GM21390 (cell line): ENCODE data around the gene PRKAG1.
"Not testable (repeated sequence)": the region's sequence is repeated elsewhere in the genome, so short reads cannot be mapped to it uniquely, and the experiment has no call there.

Experiments used
- ATAC-seq: cut with Tn5 transposase; IDR thresholded peaks from one replicate; pipeline ENCODE4 v1.9.1; 2021; ENCODE audit not compliant: unreplicated experiment

The PRKAG1 gene

DNA sequence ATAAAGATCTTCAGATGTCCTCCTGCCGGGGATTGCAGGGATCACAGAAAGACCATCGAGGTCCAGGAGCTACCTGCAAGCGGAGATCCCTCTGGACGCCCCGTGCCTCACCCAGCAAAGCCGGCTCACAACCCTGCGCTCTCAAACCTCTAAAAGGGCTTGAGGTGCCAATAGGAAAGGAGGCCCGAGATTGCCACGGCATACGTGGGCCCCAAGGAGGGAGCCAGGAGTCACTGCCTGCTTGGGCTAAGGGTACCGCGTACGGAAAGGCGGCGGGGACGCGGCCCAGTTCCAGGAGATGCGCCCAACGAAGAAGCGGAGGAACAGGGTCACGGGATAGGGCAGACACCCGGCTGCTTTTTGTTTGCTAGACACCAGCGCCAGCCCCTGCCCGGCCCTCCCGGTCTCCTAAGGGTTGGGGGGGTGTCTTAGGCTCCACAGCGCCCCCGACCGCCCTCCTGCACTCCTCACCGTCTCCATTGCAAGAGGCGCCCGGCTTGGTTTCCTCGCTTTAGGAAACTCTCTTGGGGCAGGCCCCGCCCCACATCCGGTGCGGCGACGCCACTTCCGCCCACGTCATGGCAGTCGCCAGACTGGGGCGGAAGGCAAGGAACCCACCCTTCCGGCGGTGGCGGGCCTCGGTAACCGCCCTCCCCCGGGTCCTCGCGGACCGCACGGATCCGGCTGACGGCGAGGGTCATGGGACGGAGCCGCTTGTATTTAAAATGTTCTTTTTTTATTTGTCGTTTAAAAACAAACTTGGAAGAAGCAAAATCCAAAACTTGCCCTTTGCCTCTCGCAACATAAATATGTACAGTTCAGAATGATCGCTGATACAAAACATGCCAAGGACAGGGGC lies at the start of gene PRKAG1:
Gene PRKAG1, minus strand, starts transcription at position 516 of the 859 bp plus-strand sequence. Its CDS starts 36 bp downstream, at position 480.
- ATAC-seq = peak; percentile 90

- ATAC-seq = no peak
Observed at GRCh38 chr12:49066120-49066519, 47.5 kb upstream of the PRKAG1 start.

GRCh38 chr12:49064767-49065152 lies 46.2 kb upstream of the PRKAG1 start:
- ATAC-seq = no peak

DNA sequence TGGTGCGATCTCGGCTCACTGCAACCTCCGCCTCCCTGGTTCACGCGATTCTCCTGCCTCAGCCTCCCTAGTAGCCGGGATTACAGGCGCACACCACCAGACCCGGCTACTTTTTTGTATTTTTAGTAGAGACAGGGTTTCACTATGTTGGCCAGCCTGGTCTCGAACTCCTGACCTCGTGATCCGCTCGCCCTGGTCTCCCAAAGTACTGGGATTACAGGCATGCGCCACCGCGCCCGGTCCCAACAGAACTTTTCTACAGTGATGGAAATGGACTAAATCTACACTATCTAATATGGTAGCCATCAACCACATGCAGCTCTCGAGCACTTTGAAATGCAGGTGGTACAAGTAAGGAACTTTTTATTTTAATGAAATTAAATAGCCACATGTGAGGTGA lies 43.3 kb upstream of the PRKAG1 start:
- ATAC-seq = not testable (repeated sequence)

GRCh38 chr12:49061157-49061650 lies 42.6 kb upstream of the PRKAG1 start:
- ATAC-seq = no peak

DNA sequence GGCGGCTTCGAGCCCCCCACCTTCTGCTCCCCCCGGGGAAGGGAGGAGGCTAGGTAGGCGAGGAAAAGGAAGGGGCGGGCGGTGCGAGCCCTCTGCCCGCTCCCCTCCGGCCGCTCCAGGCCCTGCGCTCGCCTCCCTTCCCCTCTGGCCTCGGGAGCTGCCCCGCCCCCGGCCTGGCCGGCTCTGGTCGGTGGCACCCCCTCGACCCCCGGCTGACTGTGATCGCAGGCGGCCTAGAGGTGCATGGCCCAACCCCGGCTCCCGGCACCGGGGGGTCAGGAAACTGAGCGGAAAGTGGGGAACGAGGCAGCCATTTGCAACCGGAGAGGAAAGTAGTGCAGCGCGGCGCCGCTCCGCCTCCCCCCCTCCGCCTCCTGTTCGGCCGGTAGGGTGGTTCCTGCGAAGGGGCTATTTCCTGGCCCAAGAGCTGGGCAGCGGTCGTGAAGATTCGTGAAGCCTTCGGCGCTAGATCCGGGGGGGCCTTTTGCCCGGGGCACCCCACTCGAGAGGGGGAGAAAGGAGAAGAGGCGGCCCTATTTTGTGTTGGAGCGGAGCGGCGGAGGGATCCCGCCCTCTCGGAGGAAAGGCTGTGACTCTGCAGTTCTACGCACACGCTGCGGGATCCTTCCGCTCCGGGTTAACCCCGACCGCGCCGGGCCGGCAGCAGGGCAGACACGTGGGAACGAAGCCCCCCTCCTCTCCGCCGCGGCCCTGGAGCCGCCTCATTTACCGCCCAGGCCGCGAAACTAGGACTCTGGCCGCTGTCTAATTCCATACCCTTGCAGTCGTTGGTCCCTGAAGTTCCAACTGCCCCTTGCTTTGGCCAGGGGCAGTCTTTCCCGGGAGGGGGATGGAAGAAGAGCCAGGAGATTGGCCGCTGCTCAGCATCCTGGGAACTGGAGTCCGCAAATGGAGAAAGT lies 41.9 kb upstream of the PRKAG1 start, which contains the start of gene KMT2D:
Gene KMT2D, minus strand, starts transcription at position 558 of the 920 bp plus-strand sequence. CDS start 5,470 bp downstream, outside the sequence.
- ATAC-seq = peak; percentile 50

- peak; percentile 9 for ATAC-seq
Observed at GRCh38 chr12:49059299-49060171, 41.0 kb upstream of the PRKAG1 start.

GRCh38 chr12:49059045-49059298 lies 40.4 kb upstream of the PRKAG1 start:
- ATAC-seq = no peak

- no peak for ATAC-seq
Observed at GRCh38 chr12:49058366-49059044, 39.9 kb upstream of the PRKAG1 start.

DNA sequence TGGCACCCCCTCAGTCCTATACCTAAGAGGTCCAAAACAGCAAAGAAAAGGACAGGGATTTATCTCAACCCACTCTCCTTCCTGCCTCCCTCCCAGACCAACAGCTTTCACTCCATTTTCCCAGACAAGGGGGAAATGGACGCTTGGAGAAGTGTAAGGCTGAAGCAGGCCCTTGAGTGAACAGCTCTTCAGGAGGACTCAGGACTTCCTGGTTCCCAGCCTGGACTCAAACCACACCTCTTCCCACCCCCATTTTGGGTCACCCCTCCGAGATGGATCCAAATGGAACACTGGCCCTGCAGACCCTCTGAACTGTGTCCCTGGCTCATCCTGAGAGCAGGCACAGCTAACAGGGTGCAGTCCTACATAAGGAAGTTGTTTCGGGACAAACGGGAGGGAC lies 39.3 kb upstream of the PRKAG1 start:
- no peak for ATAC-seq

DNA sequence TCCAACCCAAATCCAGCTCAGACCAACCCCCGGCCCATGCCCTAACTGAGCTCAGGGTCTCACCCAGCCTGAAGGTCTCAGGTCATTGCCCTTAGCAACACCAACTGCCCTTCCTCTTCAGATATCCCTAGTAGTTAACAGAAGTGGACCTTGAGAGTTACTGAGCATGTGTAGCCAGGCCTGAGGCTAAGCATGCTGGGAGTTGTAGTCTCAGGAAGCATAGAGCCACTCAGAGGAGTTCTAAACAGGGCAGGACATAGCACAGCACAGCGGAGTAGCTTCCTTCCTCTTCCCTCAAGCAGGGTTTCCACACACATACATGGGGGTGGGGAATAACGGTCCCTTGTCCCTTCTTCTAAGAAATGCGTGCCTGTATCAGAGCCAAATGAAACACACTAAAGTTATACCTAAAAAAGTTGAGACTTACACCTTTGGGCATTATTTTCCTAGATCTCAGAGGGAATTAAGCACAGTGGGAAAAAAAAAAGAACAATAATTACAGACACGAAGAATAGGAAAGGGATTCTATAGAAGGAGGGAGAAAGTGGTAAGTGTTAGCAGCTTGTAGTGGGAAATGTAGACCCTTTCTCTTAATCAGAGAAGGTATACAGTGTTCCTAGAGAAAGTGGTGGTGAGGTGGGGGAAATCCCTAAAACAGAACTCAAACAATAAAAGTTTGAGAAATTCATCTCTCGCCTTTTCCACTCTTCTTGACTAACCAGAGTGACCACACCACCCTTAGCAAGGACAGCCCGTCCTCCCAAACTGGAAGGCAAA lies 37.6 kb upstream of the PRKAG1 start:
- ATAC-seq = peak; percentile 69

DNA sequence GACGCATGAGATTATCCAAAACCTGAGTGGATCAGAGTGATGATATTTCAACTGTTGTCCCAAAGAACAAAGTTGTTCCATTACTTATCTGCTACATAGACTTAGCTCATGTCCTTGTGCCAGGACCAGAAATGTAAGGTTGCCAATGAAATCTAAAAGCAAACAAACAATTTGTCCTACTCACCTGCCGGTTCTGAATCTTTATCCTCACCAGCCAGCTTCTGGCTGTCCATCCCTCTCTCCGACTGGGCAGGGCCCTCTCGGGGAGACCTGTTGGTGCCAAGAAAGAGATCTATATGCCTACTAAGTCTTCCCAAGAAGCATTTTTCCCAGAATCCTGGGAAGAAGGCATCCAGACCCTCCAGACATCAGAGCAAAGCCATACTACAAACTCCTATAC lies 36.5 kb upstream of the PRKAG1 start:
- no peak for ATAC-seq

DNA sequence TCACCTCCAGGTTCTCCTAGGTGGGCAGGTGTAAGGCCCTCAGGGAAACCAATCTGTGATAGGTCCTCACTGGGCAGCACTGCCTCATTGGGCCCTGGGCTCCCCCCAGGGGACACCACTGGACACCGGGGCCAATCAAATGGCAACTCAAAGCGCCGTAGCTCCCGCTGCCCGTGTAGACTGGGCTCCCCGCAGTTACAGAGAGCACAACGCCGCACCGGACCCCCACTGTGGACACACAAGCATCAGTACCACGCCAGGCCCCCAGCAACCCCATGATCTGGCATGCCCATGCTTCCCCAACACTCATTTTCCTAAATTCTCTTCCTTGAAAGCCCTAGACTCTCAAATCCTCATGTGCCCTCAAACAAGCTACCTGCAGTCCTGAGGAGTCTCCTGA lies 35.9 kb upstream of the PRKAG1 start:
- no peak for ATAC-seq

DNA sequence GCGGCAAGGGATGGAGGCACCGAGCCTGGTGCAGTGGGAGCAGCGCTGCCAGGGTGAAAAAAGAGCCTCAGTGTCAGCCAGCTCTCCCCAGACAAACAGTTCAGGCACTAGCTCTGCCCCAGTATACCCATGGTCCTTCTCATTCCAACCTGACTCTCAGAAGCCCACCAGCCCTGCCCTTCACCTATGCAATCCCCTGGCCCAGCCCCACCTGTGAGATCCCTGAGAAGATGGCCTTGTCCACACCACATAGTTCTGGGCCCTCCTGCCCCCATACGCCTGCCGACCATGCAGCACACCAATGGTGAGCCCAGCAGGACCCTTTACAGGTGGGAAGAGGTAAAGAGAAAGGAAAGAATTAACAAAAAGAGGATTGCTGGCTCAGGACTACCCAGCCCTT lies 35.5 kb upstream of the PRKAG1 start:
- ATAC-seq = no peak

GRCh38 chr12:49052451-49053208 lies 34.1 kb upstream of the PRKAG1 start:
- no peak for ATAC-seq

- ATAC-seq = no peak
Observed at GRCh38 chr12:49051777-49052438, 33.3 kb upstream of the PRKAG1 start.

GRCh38 chr12:49051373-49051764 lies 32.8 kb upstream of the PRKAG1 start:
- ATAC-seq = no peak
